22Rv1 (cell line): ENCODE results near the gene CD48.

Experiments used
- CTCF ChIP-seq: fragments of 450-650 bp; IDR thresholded peaks from 2 replicates; pipeline ENCODE4 v1.5.1; 2017; ENCODE audit warnings: mild to moderate bottlenecking
- ZFX ChIP-seq: fragments of 450-650 bp; IDR thresholded peaks from 2 replicates; pipeline ENCODE4 v1.6.1; 2017; ENCODE audit warnings: antibody characterized with exemption, borderline replicate concordance

GRCh38 chr1:160733898-160734297, 22.3 kb upstream of the CD48 start:
- TF ChIP-seq CTCF (no peak), ZFX (no peak)
